Measurements from ENCODE around the gene ANKRD29. TPM values are rescaled to one million over a fixed set of nuclear protein-coding genes. Genes with fewer than 3 reads are reported as not detected.
A peak's percentile ranks its signal among the peaks of the same experiment; 100 is the strongest.

Gene ANKRD29
- total and polyA plus RNA-seq, 2 donors (not counting 3 experiments of a cell fraction or from before 2014, with no cell fraction given) = 0.03 to 2.6 TPM

DNA sequence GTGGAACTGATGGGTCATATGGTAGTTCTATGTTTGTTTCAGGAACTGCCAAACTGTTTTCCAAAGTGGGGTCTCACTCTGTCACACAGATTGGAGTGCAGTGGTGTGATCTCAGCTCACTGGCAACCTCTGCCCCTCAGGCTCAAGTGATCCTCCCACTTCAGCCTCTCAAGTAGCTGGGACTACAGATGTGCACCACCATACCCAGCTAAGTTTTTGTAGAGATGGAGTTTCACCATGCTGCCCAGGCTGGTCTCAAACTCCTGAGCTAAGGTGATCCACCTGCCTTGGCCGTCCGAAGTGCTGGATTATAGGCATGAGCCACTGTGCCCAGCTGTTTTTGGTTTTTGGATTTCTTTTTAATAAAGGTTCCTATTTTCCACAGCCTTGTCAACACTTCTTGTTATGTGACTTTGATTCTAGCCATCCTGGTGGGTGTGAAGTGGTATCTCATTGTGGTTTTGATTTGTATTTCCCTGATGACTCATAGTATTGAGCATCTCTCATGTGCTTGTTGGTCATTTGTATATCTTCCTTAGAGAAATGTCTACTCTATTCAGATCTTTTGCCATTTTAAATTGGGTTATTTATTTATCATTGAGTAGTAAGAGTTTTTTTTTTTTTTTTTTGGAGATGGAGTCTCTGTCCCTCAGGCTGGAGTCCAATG lies 99.2 kb downstream of the ANKRD29 start:
- no peak for DNase-seq (ENCODE audit: low read depth, low spot score)
- Histone ChIP-seq H3K9ac (replicated peaks; ENCODE audit: extremely low read depth, insufficient read depth, low read length) (no peak overlapping the region), H3K27ac (ENCODE audit: insufficient read depth, low read depth, low read length) (no peak overlapping the region), H3K36me3 (ENCODE audit: control insufficient read depth in 2 of 2, extremely low read depth in 1 of 2, insufficient read depth in 2 of 2, low read length in 2 of 2) (peaks cover 8 to 9% of the 10 kb centered on the region in 2 experiments), H3K4me1 (ENCODE audit: control insufficient read depth, extremely low read depth, insufficient read depth, low read length) (no peaks in the 10 kb centered on the region), H3K79me2 (ENCODE audit: control insufficient read depth, insufficient read depth, low read length) (no peaks in the 10 kb centered on the region), H3K9me3 (replicated peaks; ENCODE audit: control insufficient read depth, insufficient read depth, low read length) (no peaks in the 10 kb centered on the region), H3K9me1 (replicated peaks; ENCODE audit: control insufficient read depth, extremely low read depth, insufficient read depth, low read length) (no peaks in the 10 kb centered on the region), H3K27me3 (ENCODE audit: control insufficient read depth in 2 of 2, insufficient read depth in 2 of 2, low read length in 2 of 2) (no peaks in the 10 kb centered on the region), H4K20me1 (replicated peaks; ENCODE audit: control insufficient read depth, extremely low read depth, insufficient read depth, low read length) (no peaks in the 10 kb centered on the region), H3K4me2 (ENCODE audit: insufficient read depth, low read length) (no peak overlapping the region), H2AFZ (ENCODE audit: low read depth, low read length) (no peak overlapping the region), H3K4me3 (replicated peaks in 1 of 3; ENCODE audit: insufficient read depth in 1 of 3, low read depth in 1 of 3, low read length in 3 of 3) (no peak overlapping the region)
- peak; percentile 43 for FAIRE-seq
- dilution Hi-C loops (cut with MboI; ENCODE audit: extremely low pct_ligation_motif_present, low sequenced_read_pairs) (no loop called here), intact Hi-C loops (cut with micrococcal nuclease) (no loop called here)
- POLR2A ChIA-PET = no interaction called here
- no TSS peak for BruUV-seq (replicated peaks)
- TF ChIP-seq GATA2 (IDR thresholded peaks at IDR 0.05; ENCODE audit: insufficient read depth, insufficient read length, low read depth, low read length) (no peak), POLR2A (IDR thresholded peaks at IDR 0.05; ENCODE audit: low read depth, low read length) (no peak), JUN (IDR thresholded peaks at IDR 0.05; ENCODE audit: borderline replicate concordance, insufficient read depth, insufficient read length, low read depth) (peak; percentile 39), FOS (IDR thresholded peaks at IDR 0.05; ENCODE audit: borderline replicate concordance, insufficient read depth, low read length) (peak; percentile 45), EZH2 (IDR thresholded peaks at IDR 0.05; ENCODE audit: borderline replicate concordance, low read depth, low read length, severe bottlenecking) (no peak), MYC (IDR thresholded peaks at IDR 0.05; ENCODE audit: low read depth, low read length) (no peak), POLR2AphosphoS5 (IDR thresholded peaks at IDR 0.05; ENCODE audit: insufficient read depth, low read depth, low read length) (no peak)
- CTCF ChIA-PET = no interaction called here

- Histone ChIP-seq H3K27me3 (ENCODE audit: control insufficient read depth in 2 of 2, insufficient read depth in 2 of 2, low read length in 2 of 2) (no peaks in the 10 kb centered on the region), H3K36me3 (ENCODE audit: control insufficient read depth in 2 of 2, extremely low read depth in 1 of 2, insufficient read depth in 2 of 2, low read length in 2 of 2) (peaks cover 7 to 17% of the 10 kb centered on the region in 2 experiments), H2AFZ (ENCODE audit: low read depth, low read length) (no peak overlapping the region), H3K4me2 (ENCODE audit: insufficient read depth, low read length) (no peak overlapping the region), H4K20me1 (replicated peaks; ENCODE audit: control insufficient read depth, extremely low read depth, insufficient read depth, low read length) (no peaks in the 10 kb centered on the region), H3K9me1 (replicated peaks; ENCODE audit: control insufficient read depth, extremely low read depth, insufficient read depth, low read length) (no peaks in the 10 kb centered on the region), H3K9ac (replicated peaks; ENCODE audit: extremely low read depth, insufficient read depth, low read length) (no peak overlapping the region), H3K4me3 (replicated peaks in 1 of 3; ENCODE audit: insufficient read depth in 1 of 3, low read depth in 1 of 3, low read length in 3 of 3) (no peak overlapping the region), H3K9me3 (replicated peaks; ENCODE audit: control insufficient read depth, insufficient read depth, low read length) (no peaks in the 10 kb centered on the region), H3K4me1 (ENCODE audit: control insufficient read depth, extremely low read depth, insufficient read depth, low read length) (no peaks in the 10 kb centered on the region), H3K79me2 (ENCODE audit: control insufficient read depth, insufficient read depth, low read length) (no peaks in the 10 kb centered on the region), H3K27ac (ENCODE audit: insufficient read depth, low read depth, low read length) (no peak overlapping the region)
- BruUV-seq (replicated peaks) = no TSS peak
- DNase-seq (ENCODE audit: low read depth, low spot score) (no peak), FAIRE-seq (no peak)
- POLR2A ChIA-PET = no interaction called here
- TF ChIP-seq FOS (IDR thresholded peaks at IDR 0.05; ENCODE audit: borderline replicate concordance, insufficient read depth, low read length) (no peak), POLR2A (IDR thresholded peaks at IDR 0.05; ENCODE audit: low read depth, low read length) (no peak), JUN (IDR thresholded peaks at IDR 0.05; ENCODE audit: borderline replicate concordance, insufficient read depth, insufficient read length, low read depth) (no peak), MAX (IDR thresholded peaks at IDR 0.05; ENCODE audit: insufficient read depth, insufficient read length) (no peak), EZH2 (IDR thresholded peaks at IDR 0.05; ENCODE audit: borderline replicate concordance, low read depth, low read length, severe bottlenecking) (no peak), GATA2 (IDR thresholded peaks at IDR 0.05; ENCODE audit: insufficient read depth, insufficient read length, low read depth, low read length) (no peak), POLR2AphosphoS5 (IDR thresholded peaks at IDR 0.05; ENCODE audit: insufficient read depth, low read depth, low read length) (no peak), CTCF (IDR thresholded peaks at IDR 0.05; ENCODE audit: extremely low read depth in 1 of 2, insufficient read depth in 1 of 2, low read depth in 1 of 2, low read length in 2 of 2) (no peak), MYC (IDR thresholded peaks at IDR 0.05; ENCODE audit: low read depth, low read length) (no peak)
- intact Hi-C loops (cut with micrococcal nuclease) (no loop called here), dilution Hi-C loops (cut with MboI; ENCODE audit: extremely low pct_ligation_motif_present, low sequenced_read_pairs) (no loop called here)
- CTCF ChIA-PET = no interaction called here
Measured at GRCh38 chr18:23560186-23560585, 102.5 kb downstream of the ANKRD29 start.
